ENCODE results near the gene MORN4. TPM values are rescaled to one million over a fixed set of nuclear protein-coding genes. Genes with fewer than 3 reads are reported as not detected.

MORN4 gene
- total RNA-seq: 1 to 10 TPM; 2.6 to 4.3 TPM

GRCh38 chr10:97632949-97633884 lies at the start of gene MORN4:
Gene MORN4, minus strand, starts transcription at chr10:97633500. Its CDS starts 13,847 bp downstream, at chr10:97619653.
- H3K36me3 Mint-ChIP-seq (ENCODE audit: low read depth): peaks cover 3% of the 10 kb centered on the region
- peak within 1 kb of the TSS; percentile 53 for H3K27ac Mint-ChIP-seq
- CTCF ChIA-PET: interaction anchor here (1.4 to 2.0 kb wide), 2 partner anchors 18 to 69 kb away, joined by 3 to 4 read pairs; no protein-coding TSS in a partner anchor
- no peaks in the 10 kb centered on the region for H3K9me3 Mint-ChIP-seq
- no peaks in the 10 kb centered on the region for H3K27me3 Mint-ChIP-seq
- POLR2A ChIA-PET: no interaction called here
- H3K4me3 Mint-ChIP-seq: peak within 1 kb of the TSS; percentile 88
- peaks cover 16% of the 10 kb centered on the region for H3K4me1 Mint-ChIP-seq
- DNase-seq: peak; percentile 93

- Mint-ChIP-seq H3K27ac (no peak overlapping the region), H3K36me3 (ENCODE audit: low read depth) (no peaks in the 10 kb centered on the region), H3K27me3 (no peaks in the 10 kb centered on the region), H3K9me3 (no peaks in the 10 kb centered on the region), H3K4me3 (no peak overlapping the region), H3K4me1 (peaks cover 12% of the 10 kb centered on the region)
- ChIA-PET CTCF (interaction anchor here (1.6 kb wide), 1 partner anchor 20 kb away, joined by 5 read pairs; no protein-coding TSS in a partner anchor), POLR2A (interaction anchor here (0.7 kb wide), 1 partner anchor 11 kb away, joined by 3 read pairs; no protein-coding TSS in a partner anchor)
- no peak for DNase-seq
Observed at GRCh38 chr10:97682042-97682441, 48.7 kb upstream of the MORN4 start.

- no peaks in the 10 kb centered on the region for H3K9me3 Mint-ChIP-seq
- CTCF ChIA-PET: interaction anchor here (2.4 to 6.9 kb wide), 2 partner anchors 7 to 23 kb away, joined by 13 to 31 read pairs; partner anchors contain the start of gene AVPI1
- DNase-seq: no peak
- H3K27ac Mint-ChIP-seq: no peak overlapping the region
- H3K4me3 Mint-ChIP-seq: no peak overlapping the region
- H3K36me3 Mint-ChIP-seq (ENCODE audit: low read depth): peaks cover 6% of the 10 kb centered on the region
- H3K27me3 Mint-ChIP-seq: no peaks in the 10 kb centered on the region
- POLR2A ChIA-PET: interaction anchor here (1.3 to 1.8 kb wide), 2 partner anchors 11 to 57 kb away, joined by 4 read pairs; partner anchors contain the start of gene ZFYVE27
- peaks cover 7% of the 10 kb centered on the region for H3K4me1 Mint-ChIP-seq
Observed at GRCh38 chr10:97679594-97679993, 46.3 kb upstream of the MORN4 start.

- Mint-ChIP-seq H3K4me1 (peaks cover 17% of the 10 kb centered on the region), H3K9me3 (no peaks in the 10 kb centered on the region), H3K27me3 (no peaks in the 10 kb centered on the region), H3K4me3 (no peak overlapping the region), H3K36me3 (ENCODE audit: low read depth) (peaks cover 17% of the 10 kb centered on the region), H3K27ac (no peak overlapping the region)
- ChIA-PET CTCF (interaction anchor here (0.7 to 6.9 kb wide), 11 partner anchors 10 to 141 kb away, joined by 3 to 31 read pairs (median 5); partner anchors contain the start of genes AVPI1, PI4K2A and ZFYVE27), POLR2A (interaction anchor here (0.7 to 2.5 kb wide), 6 partner anchors 10 to 54 kb away, joined by 3 to 7 read pairs (median 3); partner anchors contain the start of gene AVPI1)
- peak; percentile 52 for DNase-seq
Observed at GRCh38 chr10:97676770-97677581, 43.7 kb upstream of the MORN4 start.

- H3K27ac Mint-ChIP-seq: no peak overlapping the region
- DNase-seq: no peak
Observed at GRCh38 chr10:97675222-97675621, 41.9 kb upstream of the MORN4 start.

GRCh38 chr10:97673736-97674525 lies 40.6 kb upstream of the MORN4 start:
- no peaks in the 10 kb centered on the region for H3K27me3 Mint-ChIP-seq
- peaks cover 17% of the 10 kb centered on the region for H3K4me1 Mint-ChIP-seq
- no peak overlapping the region for H3K4me3 Mint-ChIP-seq
- H3K36me3 Mint-ChIP-seq (ENCODE audit: low read depth): peaks cover 27% of the 10 kb centered on the region
- peak; percentile 30 for DNase-seq
- no peaks in the 10 kb centered on the region for H3K9me3 Mint-ChIP-seq
- POLR2A ChIA-PET: interaction anchor here (0.7 to 1.0 kb wide), 4 partner anchors 13 to 63 kb away, joined by 3 read pairs; partner anchors contain the start of genes AVPI1 and ZFYVE27
- CTCF ChIA-PET: interaction anchor here (1.3 to 3.7 kb wide), 2 partner anchors 8 to 13 kb away, joined by 3 to 25 read pairs; partner anchors contain the start of gene AVPI1
- peak overlapping the region; percentile 11 for H3K27ac Mint-ChIP-seq

More at GRCh38 chr10:97675222-97675621, 41.9 kb upstream of the MORN4 start:
- H3K36me3 Mint-ChIP-seq (ENCODE audit: low read depth): peaks cover 27% of the 10 kb centered on the region
- ChIA-PET CTCF (interaction anchor here (1.3 to 6.9 kb wide), 5 partner anchors 9 to 56 kb away, joined by 3 to 31 read pairs (median 10); partner anchors contain the start of gene AVPI1), POLR2A (interaction anchor here (1.6 kb wide), 1 partner anchor 55 kb away, joined by 3 read pairs; no protein-coding TSS in a partner anchor)
- H3K4me3 Mint-ChIP-seq: no peak overlapping the region
- H3K9me3 Mint-ChIP-seq: no peaks in the 10 kb centered on the region
- peaks cover 17% of the 10 kb centered on the region for H3K4me1 Mint-ChIP-seq
- H3K27me3 Mint-ChIP-seq: no peaks in the 10 kb centered on the region

- Mint-ChIP-seq H3K4me3 (no peak overlapping the region), H3K9me3 (no peaks in the 10 kb centered on the region), H3K27me3 (no peaks in the 10 kb centered on the region), H3K36me3 (ENCODE audit: low read depth) (peaks cover 37% of the 10 kb centered on the region), H3K4me1 (peaks cover 9% of the 10 kb centered on the region), H3K27ac (no peak overlapping the region)
- ChIA-PET CTCF (interaction anchor here (1.0 to 1.9 kb wide), 3 partner anchors 16 to 32 kb away, joined by 3 to 6 read pairs (median 6); partner anchors contain the start of gene AVPI1), POLR2A (no interaction called here)
- DNase-seq: no peak
Observed at GRCh38 chr10:97669571-97669970, 36.3 kb upstream of the MORN4 start.

GRCh38 chr10:97667463-97667862 lies 34.2 kb upstream of the MORN4 start:
- Mint-ChIP-seq H3K9me3 (no peaks in the 10 kb centered on the region), H3K27me3 (no peaks in the 10 kb centered on the region), H3K36me3 (ENCODE audit: low read depth) (peaks cover 39% of the 10 kb centered on the region), H3K4me1 (no peaks in the 10 kb centered on the region), H3K4me3 (no peak overlapping the region), H3K27ac (no peak overlapping the region)
- ChIA-PET CTCF (interaction anchor here (1.9 kb wide), 1 partner anchor 34 kb away, joined by 6 read pairs; no protein-coding TSS in a partner anchor), POLR2A (interaction anchor here (1.1 kb wide), 1 partner anchor 10 kb away, joined by 3 read pairs; no protein-coding TSS in a partner anchor)
- no peak for DNase-seq

- Mint-ChIP-seq H3K27ac (no peak overlapping the region), H3K36me3 (ENCODE audit: low read depth) (peaks cover 40% of the 10 kb centered on the region), H3K4me3 (no peak overlapping the region), H3K4me1 (no peaks in the 10 kb centered on the region), H3K9me3 (no peaks in the 10 kb centered on the region), H3K27me3 (no peaks in the 10 kb centered on the region)
- ChIA-PET CTCF (no interaction called here), POLR2A (interaction anchor here (1.1 kb wide), 1 partner anchor 9 kb away, joined by 3 read pairs; no protein-coding TSS in a partner anchor)
- no peak for DNase-seq
Observed at GRCh38 chr10:97666992-97667391, 33.7 kb upstream of the MORN4 start.

GRCh38 chr10:97664282-97664850 lies 31.1 kb upstream of the MORN4 start:
- Mint-ChIP-seq H3K9me3 (no peaks in the 10 kb centered on the region), H3K27me3 (no peaks in the 10 kb centered on the region), H3K27ac (no peak overlapping the region), H3K4me1 (no peaks in the 10 kb centered on the region), H3K36me3 (ENCODE audit: low read depth) (peaks cover 32% of the 10 kb centered on the region), H3K4me3 (no peak overlapping the region)
- CTCF ChIA-PET: no interaction called here
- POLR2A ChIA-PET: no interaction called here
- no peak for DNase-seq

GRCh38 chr10:97659589-97659988 lies 26.3 kb upstream of the MORN4 start:
- peaks cover 41% of the 10 kb centered on the region for H3K36me3 Mint-ChIP-seq (ENCODE audit: low read depth)
- no peak for DNase-seq
- no peaks in the 10 kb centered on the region for H3K4me1 Mint-ChIP-seq
- H3K4me3 Mint-ChIP-seq: no peak overlapping the region
- CTCF ChIA-PET: no interaction called here
- POLR2A ChIA-PET: no interaction called here
- H3K27me3 Mint-ChIP-seq: no peaks in the 10 kb centered on the region
- no peak overlapping the region for H3K27ac Mint-ChIP-seq
- no peaks in the 10 kb centered on the region for H3K9me3 Mint-ChIP-seq
